GM12892 (cell line): Measurements from ENCODE around the gene TTC31.

Experiments used
- POLR2A ChIP-seq: IDR thresholded peaks from 2 replicates; pipeline ENCODE4 v1.6.1; 2011; ENCODE audit warnings: low read depth, low read length, control low read depth
- POLR2AphosphoS5 ChIP-seq: IDR thresholded peaks from 2 replicates; pipeline ENCODE4 v1.6.1; 2011; ENCODE audit warnings: low read depth, low read length, control low read depth
- TAF1 ChIP-seq: IDR thresholded peaks from 2 replicates; pipeline ENCODE4 v1.6.1; 2011; ENCODE audit warnings: low read depth, mild to moderate bottlenecking, control low read depth, low read length, borderline replicate concordance

- no peak for TF ChIP-seq TAF1
- TF ChIP-seq POLR2AphosphoS5: no peak
- no peak for TF ChIP-seq POLR2A
Measured at GRCh38 chr2:74542978-74543377, 60.1 kb downstream of the TTC31 start.
